Measurements from ENCODE around the gene LAMA5. TPM values are rescaled to one million over a fixed set of nuclear protein-coding genes. Genes with fewer than 3 reads are reported as not detected.

The LAMA5 gene
- total and polyA plus RNA-seq, 2 of the 8 experiments (the other 6 are each of a cell fraction or from before 2014, with no cell fraction given): 34.4 to 225 TPM

DNA sequence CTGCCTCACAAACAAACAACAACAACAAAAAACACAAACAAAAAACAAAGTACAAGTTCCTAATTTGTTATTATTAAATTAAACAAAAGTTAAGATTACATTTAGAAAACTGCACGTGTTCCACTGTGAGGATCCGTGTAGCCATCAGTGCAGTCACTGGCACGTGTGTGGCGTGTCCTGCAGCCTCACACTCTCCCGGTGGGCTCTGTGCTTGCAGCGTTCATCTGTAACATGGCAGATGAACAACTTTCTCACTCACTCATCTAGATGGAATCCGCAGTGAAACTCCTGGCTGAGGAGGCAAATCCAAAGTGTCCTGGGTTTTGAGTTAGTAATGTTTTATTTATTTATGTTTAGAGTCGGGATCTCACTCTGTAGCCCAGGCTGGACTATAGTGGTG, 77.2 kb downstream of the LAMA5 start (continued):
- TF ChIP-seq, protein P1, sequence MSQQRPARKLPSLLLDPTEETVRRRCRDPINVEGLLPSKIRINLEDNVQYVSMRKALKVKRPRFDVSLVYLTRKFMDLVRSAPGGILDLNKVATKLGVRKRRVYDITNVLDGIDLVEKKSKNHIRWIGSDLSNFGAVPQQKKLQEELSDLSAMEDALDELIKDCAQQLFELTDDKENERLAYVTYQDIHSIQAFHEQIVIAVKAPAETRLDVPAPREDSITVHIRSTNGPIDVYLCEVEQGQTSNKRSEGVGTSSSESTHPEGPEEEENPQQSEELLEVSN (IDR thresholded peaks at IDR 0.05): no peak
- TF ChIP-seq KDM1A (IDR thresholded peaks at IDR 0.05; ENCODE audit: borderline replicate concordance, low read length): no peak
- no peak for TF ChIP-seq TEAD4 (IDR thresholded peaks at IDR 0.05; ENCODE audit: low read depth, low read length)
- no peak for TF ChIP-seq MAFK (IDR thresholded peaks at IDR 0.05; ENCODE audit: low read depth, low read length)
- TF ChIP-seq EGR1 (IDR thresholded peaks at IDR 0.05; ENCODE audit: borderline replicate concordance, low read depth, low read length): no peak
- TF ChIP-seq RXRA (IDR thresholded peaks at IDR 0.05; ENCODE audit: insufficient read depth, low read depth, low read length): no peak
- TF ChIP-seq CBX8 (IDR thresholded peaks at IDR 0.05; ENCODE audit: borderline replicate concordance, low read depth, low read length): no peak
- TF ChIP-seq SP2 (IDR thresholded peaks at IDR 0.05; ENCODE audit: low read length): no peak
- TF ChIP-seq, protein P2, sequence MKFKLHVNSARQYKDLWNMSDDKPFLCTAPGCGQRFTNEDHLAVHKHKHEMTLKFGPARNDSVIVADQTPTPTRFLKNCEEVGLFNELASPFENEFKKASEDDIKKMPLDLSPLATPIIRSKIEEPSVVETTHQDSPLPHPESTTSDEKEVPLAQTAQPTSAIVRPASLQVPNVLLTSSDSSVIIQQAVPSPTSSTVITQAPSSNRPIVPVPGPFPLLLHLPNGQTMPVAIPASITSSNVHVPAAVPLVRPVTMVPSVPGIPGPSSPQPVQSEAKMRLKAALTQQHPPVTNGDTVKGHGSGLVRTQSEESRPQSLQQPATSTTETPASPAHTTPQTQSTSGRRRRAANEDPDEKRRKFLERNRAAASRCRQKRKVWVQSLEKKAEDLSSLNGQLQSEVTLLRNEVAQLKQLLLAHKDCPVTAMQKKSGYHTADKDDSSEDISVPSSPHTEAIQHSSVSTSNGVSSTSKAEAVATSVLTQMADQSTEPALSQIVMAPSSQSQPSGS (IDR thresholded peaks at IDR 0.05; ENCODE audit: low read length): no peak

All from H1 (cell line).